ENCODE measurements around the gene PTPN6. TPM values are rescaled to one million over a fixed set of nuclear protein-coding genes. Genes with fewer than 3 reads are reported as not detected.

PTPN6 gene
- total RNA-seq, 1 experiment from 2014 or later: 19.8 TPM

- no peaks in the 10 kb centered on the region for H3K9me3 Mint-ChIP-seq
- no peaks in the 10 kb centered on the region; the same call in 1 of the 2 replicates for H3K27me3 Mint-ChIP-seq (ENCODE audit: low read depth)
- no peak overlapping the region for H2AK5ac ChIP-seq (ENCODE audit: insufficient read length, low read length)
- H3K79me1 ChIP-seq (ENCODE audit: insufficient read depth, low read depth, low read length, poor library complexity, severe bottlenecking): no peaks in the 10 kb centered on the region
- no peaks in the 10 kb centered on the region; the same call in 1 of the 2 replicates for H3K79me2 ChIP-seq (ENCODE audit: insufficient read depth, low read length)
- no peak overlapping the region for H2BK20ac ChIP-seq (ENCODE audit: low read depth, low read length, poor library complexity, severe bottlenecking)
- no peak overlapping the region for H2AFZ ChIP-seq (ENCODE audit: low read length)
- no peak overlapping the region for H2BK12ac ChIP-seq (ENCODE audit: insufficient read length, low read depth, low read length)
- peaks cover 0 to 6% (median 0%) of the 10 kb centered on the region in 3 experiments; a peak in 4 of 7 replicates for H3K36me3 Mint-ChIP-seq (ENCODE audit: insufficient read depth in 1 of 3, low read depth in 3 of 3)
- H3K9ac ChIP-seq (ENCODE audit: extremely low read depth, insufficient read length, low read length): no peak overlapping the region
- H3K14ac ChIP-seq (ENCODE audit: insufficient read depth, low read length): no peak overlapping the region; the same call in 1 of the 2 replicates
- DNase-seq: no peak
- no peaks in the 10 kb centered on the region for H4K20me1 ChIP-seq (ENCODE audit: control insufficient read depth, insufficient read depth, insufficient read length)
- H3K56ac ChIP-seq (ENCODE audit: insufficient read length, low read depth, low read length): no peak overlapping the region
- H2BK15ac ChIP-seq (ENCODE audit: low read depth, low read length): no peak overlapping the region
- no peak overlapping the region for H3K18ac ChIP-seq (ENCODE audit: insufficient read length, low read depth, low read length)
- H4K8ac ChIP-seq (replicated peaks; ENCODE audit: insufficient read length, low read depth, low read length): no peak overlapping the region
- H3K4ac ChIP-seq (ENCODE audit: low read depth, low read length): no peak overlapping the region
- H3K9me3 ChIP-seq (ENCODE audit: control insufficient read depth, low read depth, low read length): no peaks in the 10 kb centered on the region
- H3K4me1 ChIP-seq (ENCODE audit: insufficient read depth, low read length): peaks cover 5% of the 10 kb centered on the region; the same call in 1 of the 2 replicates
- no peak for TF ChIP-seq CTCF (conservative IDR thresholded peaks at IDR 0.05)
- no peak overlapping the region for H3K23ac ChIP-seq (ENCODE audit: insufficient read length, low read depth, low read length)
- H3K4me1 Mint-ChIP-seq: peaks cover 29 to 46% of the 10 kb centered on the region in 2 experiments
- H3K23me2 ChIP-seq (ENCODE audit: insufficient read length, low read depth, low read length, poor library complexity, severe bottlenecking): peaks cover 17% of the 10 kb centered on the region
- H3K27me3 ChIP-seq (ENCODE audit: insufficient read depth, low read length): no peaks in the 10 kb centered on the region
- no peak overlapping the region for H4K5ac ChIP-seq (ENCODE audit: insufficient read length, low read depth, low read length)
- no peak overlapping the region for H4K91ac ChIP-seq (ENCODE audit: insufficient read length, low read depth, low read length)
- H3K4me3 Mint-ChIP-seq: no peak overlapping the region
- no peak overlapping the region for H3K27ac ChIP-seq (ENCODE audit: insufficient read length, low read depth, low read length)
- H3K4me2 ChIP-seq (ENCODE audit: insufficient read depth, insufficient read length, low read length): no peak overlapping the region
- WGBS (ENCODE audit: extremely low coverage, insufficient read length, low lambda C conversion rate): no CpG with 5 or more reads among the region's 28 CpGs
- H2BK5ac ChIP-seq (ENCODE audit: insufficient read length, low read length): no peak overlapping the region
- no peak overlapping the region for H2BK120ac ChIP-seq (ENCODE audit: low read depth, low read length, poor library complexity, severe bottlenecking)
- H3K27ac Mint-ChIP-seq: peak overlapping the region in 1 of 3 experiments; percentile 82; a peak in 3 of 7 replicates
- no peak overlapping the region for H3T11ph ChIP-seq (ENCODE audit: low read length)
Observed at GRCh38 chr12:6957741-6958608, 6.8 kb downstream of the PTPN6 start.

All from H9 (cell line).